Endodermal cell (in vitro differentiated cells): Measurements from ENCODE around the gene RAMACL. TPM values are rescaled to one million over a fixed set of nuclear protein-coding genes. Genes with fewer than 3 reads are reported as not detected.

Source experiments
- DNase-seq: peaks from one replicate; pipeline ENCODE4 v3.0.0-alpha.2; 2017
- H3K27ac ChIP-seq: 2 replicates; pipeline ENCODE4 v1.5.1; 2013; ENCODE audit warnings: mild to moderate bottlenecking, low read depth, low read length, moderate library complexity
- H3K27me3 ChIP-seq: 2 replicates; pipeline ENCODE4 v1.6.1; 2013; ENCODE audit warnings: mild to moderate bottlenecking, low read length, moderate library complexity; ENCODE audit not compliant: insufficient read depth, control insufficient read depth, poor library complexity, severe bottlenecking
- H3K36me3 ChIP-seq: 2 replicates; pipeline ENCODE4 v1.7.0; 2013; ENCODE audit warnings: mild to moderate bottlenecking, low read length, moderate library complexity; ENCODE audit not compliant: control insufficient read depth, insufficient read depth
- H3K4me1 ChIP-seq: one replicate; pipeline ENCODE4 v1.7.0; 2013; ENCODE audit warnings: low read length; ENCODE audit not compliant: control insufficient read depth, insufficient read depth
- H3K4me3 ChIP-seq: 2 replicates; pipeline ENCODE4 v1.5.1; 2013; ENCODE audit warnings: mild to moderate bottlenecking, low read length, moderate library complexity
- H3K9ac ChIP-seq: 2 replicates; pipeline ENCODE4 v1.6.1; 2013; ENCODE audit warnings: mild to moderate bottlenecking, low read length, moderate library complexity; ENCODE audit not compliant: poor library complexity, severe bottlenecking; ENCODE audit errors: extremely low read depth
- H3K9me3 ChIP-seq: 2 replicates; pipeline ENCODE4 v1.6.1; 2013; ENCODE audit warnings: mild to moderate bottlenecking, low read length, moderate library complexity; ENCODE audit not compliant: control insufficient read depth
- H3K27ac Mint-ChIP-seq: 2 replicates; pipeline ENCODE4 v1.8.0; 2020; ENCODE audit warnings: mixed read lengths
- H3K27me3 Mint-ChIP-seq: 2 replicates; pipeline ENCODE4 v1.8.0; 2021; ENCODE audit warnings: mild to moderate bottlenecking, mixed read lengths; ENCODE audit not compliant: insufficient read depth
- H3K36me3 Mint-ChIP-seq: 2 replicates; pipeline ENCODE4 v1.8.0; 2020; ENCODE audit warnings: low read depth, mixed read lengths
- H3K4me1 Mint-ChIP-seq: 2 replicates; pipeline ENCODE4 v1.8.0; 2020; ENCODE audit warnings: mixed read lengths
- H3K4me3 Mint-ChIP-seq: 2 replicates; pipeline ENCODE4 v1.8.0; 2020; ENCODE audit warnings: mild to moderate bottlenecking, moderate library complexity, mixed read lengths
- H3K9me3 Mint-ChIP-seq: 2 replicates; pipeline ENCODE4 v1.8.0; 2020; ENCODE audit warnings: mild to moderate bottlenecking, mixed read lengths
- WGBS, 2 experiments: methylation state at CpG; one replicate each; pipeline versions ENCODE4 v1.1.5 to v1.1.7; 2013; ENCODE audit warnings: missing lambda C conversion rate in 2 of 2, mixed read lengths in 1 of 2; ENCODE audit not compliant: insufficient coverage in 1 of 2, insufficient read length in 1 of 2; 5-methylcytosine and 5-hydroxymethylcytosine counted together
- total RNA-seq, 2 donors: library from RNA; stranded (reverse); fragmentation: NEBNext Ultra II Directional in 1 of 2; extraction: Animal tissue kit (Norgen Biotek cat#: 25700) in 1 of 2; gene quantifications; 2 replicates in 1 of 2; 3 replicates in 1 of 2; pipeline ENCODE4 v1.2.1, GENCODE V29; 2021
- TF ChIP-seq, protein P1 (sequence below): fragments of 200-600 bp; sonication (generic); conservative IDR thresholded peaks from 2 replicates; pipeline ENCODE4 v1.5.0; 2021; ENCODE audit warnings: antibody characterized with exemption, mild to moderate bottlenecking

The RAMACL gene
- total RNA-seq, 2 donors from 2014 or later = 0.80 to 2.5 TPM

DNA sequence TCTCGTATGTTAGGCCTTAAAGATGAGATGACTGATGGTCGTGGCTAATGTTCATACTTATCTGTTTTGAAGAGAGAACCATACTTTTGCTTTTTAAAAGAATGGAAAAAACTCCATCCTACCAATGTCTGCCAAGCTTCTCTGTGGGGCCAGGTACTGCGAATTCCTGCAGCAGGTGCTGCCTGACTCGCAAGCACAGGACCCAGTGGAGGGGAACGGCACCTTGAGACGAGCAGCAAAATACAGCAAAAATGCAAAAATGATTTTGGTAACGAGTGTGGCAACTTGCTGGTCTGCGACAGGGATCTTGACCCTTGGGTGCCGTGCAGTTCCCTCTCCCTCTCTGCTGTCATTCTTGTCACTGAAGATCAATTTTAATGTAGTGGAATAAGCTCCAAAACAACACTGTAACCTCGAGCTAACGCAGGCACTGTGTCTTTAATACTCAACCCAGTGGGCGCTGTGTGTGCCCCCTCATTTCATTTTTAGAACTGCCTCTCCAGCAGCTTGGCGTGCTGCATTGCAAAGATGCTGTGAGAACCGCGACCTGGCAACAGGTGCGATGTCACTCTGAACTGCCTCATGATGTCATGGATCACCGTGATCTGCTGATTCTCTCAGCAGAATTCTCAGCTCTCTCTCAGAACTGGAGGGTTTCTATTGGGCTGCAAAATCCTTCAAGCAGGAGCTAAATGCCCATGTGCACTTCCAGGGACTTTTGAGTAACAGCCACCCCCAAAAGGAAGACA lies 51.6 kb downstream of the RAMACL start:
- H3K4me1 ChIP-seq = no peaks in the 10 kb centered on the region
- Mint-ChIP-seq H3K4me3 (no peak overlapping the region), H3K27me3 (no peaks in the 10 kb centered on the region), H3K4me1 (peaks cover 5% of the 10 kb centered on the region), H3K36me3 (peaks cover 44% of the 10 kb centered on the region), H3K9me3 (no peaks in the 10 kb centered on the region), H3K27ac (no peak overlapping the region)
- peaks cover under 1% of the 10 kb centered on the region for H3K36me3 ChIP-seq
- H3K9me3 ChIP-seq = no peaks in the 10 kb centered on the region
- H3K4me3 ChIP-seq = no peak overlapping the region
- no peak overlapping the region for H3K27ac ChIP-seq
- TF ChIP-seq, protein P1, sequence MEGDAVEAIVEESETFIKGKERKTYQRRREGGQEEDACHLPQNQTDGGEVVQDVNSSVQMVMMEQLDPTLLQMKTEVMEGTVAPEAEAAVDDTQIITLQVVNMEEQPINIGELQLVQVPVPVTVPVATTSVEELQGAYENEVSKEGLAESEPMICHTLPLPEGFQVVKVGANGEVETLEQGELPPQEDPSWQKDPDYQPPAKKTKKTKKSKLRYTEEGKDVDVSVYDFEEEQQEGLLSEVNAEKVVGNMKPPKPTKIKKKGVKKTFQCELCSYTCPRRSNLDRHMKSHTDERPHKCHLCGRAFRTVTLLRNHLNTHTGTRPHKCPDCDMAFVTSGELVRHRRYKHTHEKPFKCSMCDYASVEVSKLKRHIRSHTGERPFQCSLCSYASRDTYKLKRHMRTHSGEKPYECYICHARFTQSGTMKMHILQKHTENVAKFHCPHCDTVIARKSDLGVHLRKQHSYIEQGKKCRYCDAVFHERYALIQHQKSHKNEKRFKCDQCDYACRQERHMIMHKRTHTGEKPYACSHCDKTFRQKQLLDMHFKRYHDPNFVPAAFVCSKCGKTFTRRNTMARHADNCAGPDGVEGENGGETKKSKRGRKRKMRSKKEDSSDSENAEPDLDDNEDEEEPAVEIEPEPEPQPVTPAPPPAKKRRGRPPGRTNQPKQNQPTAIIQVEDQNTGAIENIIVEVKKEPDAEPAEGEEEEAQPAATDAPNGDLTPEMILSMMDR = no peak
- DNase-seq = no peak
- no peaks in the 10 kb centered on the region for H3K27me3 ChIP-seq
- whole genome bisulfite sequencing, 2 experiments = 92 to 97% methylated on average over 17 of the region's 17 CpGs
- H3K9ac ChIP-seq = no peak overlapping the region

DNA sequence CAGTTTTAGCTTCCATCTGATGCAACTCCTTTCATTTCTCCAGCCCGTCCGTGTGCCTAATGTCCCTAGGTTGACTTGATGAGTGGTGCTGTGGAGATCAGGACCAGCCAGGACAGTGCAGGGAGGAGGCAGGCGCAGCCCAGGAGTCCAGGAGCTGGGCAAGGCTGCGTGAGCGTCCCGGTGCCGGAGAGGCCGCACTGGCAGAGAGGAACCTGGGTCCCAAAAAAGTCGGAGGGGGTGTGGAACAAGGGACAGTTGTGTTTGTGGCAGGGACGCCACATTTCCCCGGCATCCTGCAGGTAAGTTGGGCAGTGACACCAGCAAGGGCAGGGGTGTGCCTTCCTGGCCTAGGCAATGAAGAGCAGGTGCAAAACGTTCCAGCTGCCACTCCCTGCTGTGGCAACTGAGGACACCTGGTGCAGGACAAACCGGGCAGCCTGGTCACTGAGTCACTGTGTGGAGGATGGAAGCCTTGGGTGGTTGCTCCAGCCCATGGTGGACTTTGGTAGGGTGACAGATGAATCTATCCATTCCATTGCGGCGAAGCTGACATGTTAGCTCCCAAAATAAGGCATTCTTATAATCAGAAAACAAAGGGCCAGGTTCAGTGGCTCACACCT lies 53.2 kb downstream of the RAMACL start:
- Mint-ChIP-seq H3K9me3 (peaks cover 5% of the 10 kb centered on the region), H3K27ac (no peak overlapping the region), H3K4me1 (no peaks in the 10 kb centered on the region), H3K36me3 (peaks cover 50% of the 10 kb centered on the region), H3K27me3 (no peaks in the 10 kb centered on the region), H3K4me3 (no peak overlapping the region)
- Histone ChIP-seq H3K4me1 (no peaks in the 10 kb centered on the region), H3K4me3 (no peak overlapping the region), H3K27me3 (no peaks in the 10 kb centered on the region), H3K9ac (no peak overlapping the region), H3K36me3 (peaks cover 7% of the 10 kb centered on the region), H3K9me3 (no peaks in the 10 kb centered on the region), H3K27ac (no peak overlapping the region)
- WGBS, 2 experiments = 93 to 96% methylated on average over 11 to 15 of the region's 15 CpGs
- DNase-seq = no peak
- TF ChIP-seq, protein P1 = no peak

Other genes starting within 250 kb of the RAMACL start
- 10 to 100 TPM; 42.4 to 53.9 TPM for gene SFT2D1, start 244.1 kb downstream of the RAMACL start, total RNA-seq
- 1 to 10 TPM; 8.2 to 8.7 TPM for gene MPC1, start 203.7 kb downstream of the RAMACL start, total RNA-seq
- 10 to 100 TPM; 17.9 to 23.9 TPM for gene RPS6KA2, start 40.6 kb upstream of the RAMACL start, total RNA-seq